ENCODE measurements around the gene PREP.

DNA sequence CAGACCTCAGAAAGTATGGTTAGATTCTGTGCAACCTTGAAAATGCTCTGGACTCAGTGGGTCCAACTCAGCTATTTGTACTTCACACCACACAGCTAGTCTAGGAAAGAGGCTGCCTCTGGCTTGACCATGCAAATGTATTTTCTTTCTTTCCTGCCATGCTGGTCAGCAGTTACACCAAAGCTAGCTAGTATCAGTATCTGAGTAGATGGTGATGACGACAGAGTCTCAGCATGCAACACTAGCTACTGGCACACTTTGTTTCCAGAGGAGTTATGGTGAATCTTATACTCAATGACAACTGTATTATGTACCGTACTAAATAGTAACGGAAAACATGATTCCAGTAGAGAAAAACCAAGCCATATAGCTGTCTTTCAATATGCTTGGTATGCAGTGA lies 126.5 kb downstream of the PREP start:
- no peak for TF ChIP-seq POLR2A (IDR thresholded peaks at IDR 0.05; ENCODE audit: low read length)
- TF ChIP-seq GATA1 (IDR thresholded peaks at IDR 0.05; ENCODE audit: low read depth, low read length), result no peak
